ENCODE data around the gene MSH2.
"Not testable (repeated sequence)": the region's sequence is repeated elsewhere in the genome, so short reads cannot be mapped to it uniquely, and the experiment has no call there.

Gene MSH2

DNA sequence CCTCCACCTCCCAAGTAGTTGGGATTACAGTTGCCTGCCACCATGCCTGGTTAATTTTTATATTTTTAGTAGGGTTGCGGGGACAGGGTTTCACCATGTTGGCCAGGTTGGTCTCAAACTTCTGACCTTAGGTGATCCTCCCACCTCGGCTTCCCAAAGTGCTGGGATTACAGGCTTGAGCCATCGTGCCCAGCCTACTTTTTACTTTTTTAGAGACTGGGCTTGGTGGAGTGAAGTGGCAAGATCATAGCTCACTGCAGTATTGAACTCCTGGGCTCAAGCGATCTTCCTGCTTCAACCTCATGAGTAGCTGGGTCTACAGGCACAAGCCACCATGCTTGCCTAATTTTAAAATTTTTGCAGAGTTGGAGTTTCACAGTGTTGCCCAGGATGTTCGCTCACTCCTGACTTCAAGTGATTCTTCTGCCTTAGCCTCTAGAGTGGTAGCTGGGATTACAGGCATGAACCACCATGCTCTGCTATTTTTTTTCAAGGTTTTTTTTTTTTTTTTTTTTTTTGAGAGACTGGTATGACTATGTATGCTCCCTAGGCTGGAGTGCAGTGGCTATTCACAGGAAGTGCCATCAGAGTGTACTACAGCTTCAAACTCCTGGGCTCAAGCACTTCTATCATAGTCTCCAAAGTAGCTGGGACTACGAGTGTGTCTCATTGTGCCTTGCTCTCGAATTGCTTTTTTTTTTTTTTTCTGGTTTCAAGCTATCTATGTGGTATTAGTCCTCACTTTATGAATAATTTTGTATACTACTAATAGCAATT, 11.9 kb downstream of the MSH2 start:
- no peak for DNase-seq

DNA sequence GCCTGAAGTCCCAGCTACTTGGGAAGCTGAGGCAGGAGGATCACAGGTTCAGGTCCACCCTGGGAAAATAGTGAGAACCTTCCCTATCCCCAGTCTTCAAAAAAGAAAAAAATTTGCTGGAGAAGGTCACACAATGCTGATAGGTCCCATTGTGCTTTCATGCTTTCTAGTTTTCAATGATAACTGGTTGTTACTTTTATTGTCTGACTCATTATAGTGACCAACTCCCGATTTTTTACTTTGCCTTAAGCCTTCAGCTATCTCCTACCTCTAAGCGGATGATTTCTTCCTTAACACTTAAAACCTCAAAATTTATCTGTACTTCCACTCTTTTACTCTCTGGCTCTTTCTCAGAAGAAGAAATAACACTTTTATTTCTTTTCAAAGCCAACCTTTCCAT, 17.3 kb downstream of the MSH2 start:
- no peak for DNase-seq

DNA sequence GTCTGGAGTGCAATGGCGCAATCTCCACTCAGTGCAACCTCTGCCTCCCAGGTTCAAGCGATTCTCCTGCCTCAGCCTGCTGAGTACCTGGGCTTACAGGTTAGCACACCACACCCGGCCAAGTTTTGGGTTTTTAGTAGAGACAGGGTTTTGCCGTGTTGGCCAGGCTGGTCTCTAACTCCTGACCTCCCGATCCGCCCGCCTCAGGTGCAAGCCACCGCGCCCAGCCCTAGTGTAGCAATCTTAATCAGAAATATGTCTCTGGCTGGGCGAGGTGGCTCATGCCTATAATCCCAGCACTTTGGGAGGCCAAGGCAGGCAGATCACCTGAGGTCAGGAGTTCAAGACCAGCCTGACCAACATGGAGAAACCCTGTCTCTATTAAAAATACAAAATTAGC, 17.7 kb downstream of the MSH2 start:
- DNase-seq = not testable (repeated sequence)

DNA sequence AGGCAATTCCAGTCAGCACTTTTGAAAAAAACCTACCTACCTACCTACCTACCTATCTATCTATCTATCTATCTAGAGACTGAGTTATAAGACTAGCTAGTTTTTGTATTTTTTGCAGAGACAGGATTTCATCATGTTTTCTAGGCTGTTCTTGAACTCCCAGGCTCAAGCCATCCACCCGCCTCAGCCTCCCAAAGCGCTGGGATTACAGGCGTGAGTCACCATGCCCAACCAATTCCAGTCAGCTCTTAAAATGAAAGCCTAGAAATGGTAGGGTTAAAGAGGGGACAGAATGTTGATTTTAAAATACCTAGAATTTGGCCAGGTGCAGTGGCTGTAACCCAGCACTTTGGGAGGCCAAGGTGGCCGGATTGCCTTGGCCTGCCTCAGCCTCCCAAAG, 19.1 kb downstream of the MSH2 start:
- no peak for DNase-seq

DNA sequence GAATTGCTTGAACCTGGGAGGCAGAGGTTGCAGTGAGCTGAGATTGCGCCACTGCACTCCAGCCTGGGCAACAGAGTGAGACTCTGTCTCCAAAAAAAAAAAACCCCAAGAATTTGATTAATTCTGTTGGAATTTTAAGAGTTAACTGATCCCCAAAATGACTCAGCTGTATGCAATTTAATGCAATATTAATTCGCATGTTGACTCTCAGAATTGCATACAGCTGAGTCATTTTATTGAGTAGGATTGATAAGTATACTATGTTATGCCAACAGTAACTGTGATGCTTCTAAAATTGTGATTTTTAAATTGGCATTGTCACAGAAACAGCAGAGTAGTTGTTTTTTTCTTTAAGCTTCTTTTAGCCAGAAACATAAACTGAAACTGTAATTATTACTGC, 19.6 kb downstream of the MSH2 start:
- DNase-seq = no peak

DNA sequence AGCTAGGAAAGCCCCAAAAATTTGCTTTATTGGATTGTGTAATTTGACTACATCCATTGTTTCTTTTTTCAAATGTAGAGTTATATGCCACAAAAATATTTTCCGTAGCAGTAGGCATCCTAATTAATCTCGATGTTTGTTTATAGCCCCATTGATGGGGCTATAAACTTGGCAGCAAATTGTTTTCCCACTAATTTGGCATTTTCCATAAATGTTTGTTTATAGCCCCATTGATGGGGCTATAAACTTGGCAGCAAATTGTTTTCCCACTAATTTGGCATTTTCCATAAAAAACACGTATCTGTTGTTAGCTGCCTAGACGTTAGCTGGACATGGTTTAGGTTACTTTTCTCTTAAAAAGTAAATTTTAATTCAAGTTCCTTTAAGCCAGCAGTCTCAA, 23.8 kb downstream of the MSH2 start:
- no peak for DNase-seq

DNA sequence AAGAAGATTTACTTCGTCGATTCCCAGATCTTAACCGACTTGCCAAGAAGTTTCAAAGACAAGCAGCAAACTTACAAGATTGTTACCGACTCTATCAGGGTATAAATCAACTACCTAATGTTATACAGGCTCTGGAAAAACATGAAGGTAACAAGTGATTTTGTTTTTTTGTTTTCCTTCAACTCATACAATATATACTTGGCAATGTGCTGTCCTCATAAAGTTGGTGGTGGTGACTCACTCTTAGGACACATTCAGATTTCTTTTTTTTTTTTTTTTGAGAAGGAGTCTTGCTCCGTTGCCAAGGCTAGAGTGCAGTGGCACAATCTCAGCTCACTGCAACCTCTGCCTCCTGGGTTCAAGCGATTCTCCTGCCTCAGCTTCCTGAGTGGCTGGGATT, 26.8 kb downstream of the MSH2 start:
- DNase-seq = no peak

DNA sequence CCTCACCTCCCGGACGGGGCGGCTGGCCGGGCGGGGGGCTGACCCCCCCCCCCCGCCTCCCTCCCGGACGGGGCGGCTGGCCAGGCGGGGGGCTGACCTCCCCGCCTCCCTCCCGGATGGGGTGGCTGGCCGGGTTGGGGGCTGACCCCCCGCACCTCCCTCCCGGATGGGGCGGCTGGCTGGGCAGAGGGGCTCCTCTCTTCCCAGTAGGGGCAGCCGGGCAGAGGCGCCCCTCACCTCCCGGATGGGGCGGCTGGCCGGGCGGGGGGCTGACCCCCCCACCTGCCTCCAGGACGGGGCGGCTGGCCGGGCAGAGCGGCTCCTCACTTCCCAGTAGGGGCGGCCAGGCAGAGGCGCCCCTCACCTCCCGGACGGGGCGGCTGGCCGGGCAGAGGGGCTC, 30.1 kb downstream of the MSH2 start:
- DNase-seq = not testable (repeated sequence)

DNA sequence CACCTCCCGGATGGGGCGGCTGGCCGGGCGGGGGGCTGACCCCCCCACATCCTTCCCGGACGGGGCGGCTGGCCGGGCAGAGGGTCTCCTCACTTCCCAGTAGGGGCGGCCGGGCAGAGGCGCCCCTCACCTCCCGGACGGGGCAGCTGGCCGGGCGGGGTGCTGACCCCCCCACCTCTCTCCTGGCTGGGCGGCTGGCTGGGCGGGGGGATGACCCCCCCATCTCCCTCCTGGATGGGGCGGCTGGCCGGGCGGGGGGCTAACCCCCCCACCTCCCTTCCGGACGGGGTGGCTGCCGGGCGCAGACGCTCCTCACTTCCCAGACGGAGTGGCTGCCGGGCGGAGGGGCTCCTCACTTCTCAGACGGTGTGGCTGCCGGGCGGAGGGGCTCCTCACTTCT, 30.5 kb downstream of the MSH2 start:
- DNase-seq = not testable (repeated sequence)

DNA sequence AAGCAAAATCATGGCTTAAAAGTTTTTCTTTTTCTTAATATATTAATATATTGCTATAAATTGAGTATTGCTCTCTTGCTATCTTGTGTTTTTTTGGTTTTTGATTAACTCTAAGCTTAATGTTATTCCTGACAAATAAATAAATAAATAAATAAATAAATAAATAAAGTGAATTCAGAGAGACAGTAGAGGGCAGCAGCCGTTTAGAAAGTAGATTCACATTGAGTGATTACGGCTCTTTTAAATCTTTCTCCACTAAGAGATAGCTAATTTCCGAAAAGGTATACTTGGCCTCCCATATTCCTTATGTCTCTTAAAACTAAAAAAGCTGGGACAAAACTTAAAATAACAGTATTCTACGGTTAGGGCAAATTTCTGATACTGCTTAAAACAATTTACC, 34.3 kb downstream of the MSH2 start:
- peak; percentile 14 for DNase-seq

DNA sequence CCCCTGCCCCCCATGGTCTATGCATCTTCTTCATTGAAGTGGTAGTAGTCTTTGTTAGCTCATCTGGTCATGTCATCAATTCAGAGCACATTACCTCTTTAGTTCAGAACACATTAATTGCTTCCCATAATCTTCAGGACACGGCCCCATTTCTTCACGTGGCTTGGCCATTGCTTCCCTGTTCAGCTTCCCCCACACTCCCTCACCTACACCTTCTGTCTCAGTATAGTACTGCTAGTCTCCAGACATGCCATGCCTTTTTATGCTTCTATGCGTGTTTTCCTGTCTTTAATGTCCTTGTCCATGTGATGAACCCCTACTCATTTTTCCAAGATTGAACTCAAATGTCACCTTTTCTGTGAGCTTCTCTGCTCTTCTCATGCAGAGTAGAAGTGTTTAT, 35.1 kb downstream of the MSH2 start:
- no peak for DNase-seq

DNA sequence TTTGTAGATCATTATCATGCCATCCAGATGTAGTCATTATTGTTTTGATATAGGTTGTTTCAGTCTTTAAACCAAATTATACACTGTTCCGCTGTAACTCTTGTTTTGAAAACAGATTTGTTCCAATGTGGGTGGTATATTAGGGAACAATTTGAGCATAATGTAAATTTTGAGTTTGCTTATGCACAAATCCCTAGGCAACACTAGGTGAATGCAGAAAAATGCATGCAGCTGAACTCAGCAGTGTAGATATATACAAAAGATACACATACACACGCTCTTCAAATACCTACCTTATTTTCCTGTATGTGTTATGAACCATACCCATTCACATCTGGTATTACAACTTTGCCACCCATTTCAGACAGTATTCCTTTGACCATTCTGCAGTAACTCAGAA, 35.8 kb downstream of the MSH2 start:
- DNase-seq = no peak

DNA sequence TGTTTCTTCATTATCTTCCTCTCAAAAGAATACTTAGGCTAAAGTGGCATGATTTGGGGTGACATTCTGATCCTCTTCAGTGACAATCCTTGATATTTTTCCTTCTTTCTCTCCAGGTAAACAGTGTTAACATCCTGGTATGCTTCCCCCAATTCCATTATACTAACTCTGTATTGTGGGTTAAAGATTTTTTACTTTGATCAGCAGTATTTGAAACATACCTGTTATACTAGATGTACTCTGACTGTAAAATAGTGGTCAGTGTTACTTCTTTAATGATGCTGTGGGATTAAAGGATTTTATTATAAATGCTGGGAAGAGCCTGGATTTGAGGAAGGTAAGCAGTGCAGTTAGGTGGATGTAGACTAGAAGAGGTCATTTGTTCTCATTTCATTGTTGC, 48.8 kb downstream of the MSH2 start:
- DNase-seq = no peak

DNA sequence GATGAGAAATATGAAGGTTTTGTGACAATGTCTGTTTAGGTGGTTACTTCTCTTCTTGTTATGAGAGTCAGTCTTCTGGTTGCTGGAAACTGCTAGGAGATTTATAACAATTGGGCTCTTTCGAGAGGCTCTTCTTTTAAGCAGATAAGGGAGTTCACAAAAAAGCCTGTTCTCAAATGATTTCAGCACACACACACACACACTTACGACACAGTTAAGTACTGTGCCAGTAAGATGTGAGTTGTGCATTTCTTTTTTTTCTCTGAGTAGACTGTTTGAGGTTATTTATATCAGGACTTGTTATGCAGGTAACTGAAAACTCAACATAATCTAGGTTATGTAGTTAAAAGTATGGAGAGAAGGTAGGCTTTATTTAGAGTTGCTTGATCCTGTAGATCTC, 49.8 kb downstream of the MSH2 start:
- DNase-seq = no peak

DNA sequence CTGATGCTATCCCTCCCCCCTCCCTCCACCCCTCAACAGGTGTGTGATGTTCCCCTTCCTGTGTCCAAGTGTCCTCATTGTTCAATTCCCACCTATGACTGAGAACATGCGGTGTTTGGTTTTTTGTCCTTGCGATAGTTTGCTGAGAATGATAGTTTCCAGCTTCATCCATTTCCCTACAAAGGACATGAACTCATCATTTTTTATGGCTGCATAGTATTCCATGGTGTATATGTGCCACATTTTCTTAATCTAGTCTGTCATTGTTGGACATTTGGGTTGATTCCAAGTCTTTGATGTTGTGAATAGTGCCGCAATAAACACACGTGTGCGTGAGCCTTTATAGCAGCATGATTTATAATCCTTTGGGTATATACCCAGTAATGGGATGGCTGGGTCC, 51.9 kb downstream of the MSH2 start:
- not testable (repeated sequence) for DNase-seq

DNA sequence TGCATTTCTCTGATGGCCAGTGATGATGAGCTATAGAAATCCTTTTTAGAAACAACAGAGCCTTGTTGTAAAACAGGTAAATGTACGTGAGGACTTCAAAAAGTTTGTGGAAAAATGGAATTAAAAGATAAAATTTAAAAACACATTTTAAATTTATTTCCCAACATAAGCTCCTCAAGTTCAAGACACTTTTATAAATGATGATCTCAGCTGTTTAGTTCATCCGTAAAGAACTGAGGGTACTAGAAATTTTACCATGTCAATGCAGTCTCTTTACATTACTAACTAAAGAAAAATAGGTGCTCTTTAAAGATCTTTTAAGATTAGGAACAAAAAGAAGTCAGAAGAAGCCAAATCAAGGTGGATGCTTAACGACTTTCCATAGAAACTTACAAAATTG, 52.5 kb downstream of the MSH2 start:
- no peak for DNase-seq

DNA sequence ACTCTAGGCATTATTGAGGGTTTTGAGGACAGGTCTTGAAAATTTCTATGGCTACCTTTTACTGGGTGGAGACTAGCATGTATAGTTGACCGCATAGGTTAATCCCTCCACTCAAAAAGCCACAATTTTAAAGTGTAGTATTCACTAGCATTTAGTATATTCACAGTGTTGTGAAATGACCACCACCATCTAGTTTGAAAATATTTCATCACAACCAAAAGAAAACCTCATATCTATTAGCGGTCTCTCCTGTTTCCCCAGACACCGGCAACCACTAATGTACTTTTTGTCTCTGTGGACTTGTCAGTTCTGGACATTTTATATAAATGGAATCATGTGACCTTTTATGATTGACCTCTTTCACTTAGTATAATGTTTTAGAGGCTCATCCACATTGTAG, 53.9 kb downstream of the MSH2 start:
- DNase-seq = no peak

DNA sequence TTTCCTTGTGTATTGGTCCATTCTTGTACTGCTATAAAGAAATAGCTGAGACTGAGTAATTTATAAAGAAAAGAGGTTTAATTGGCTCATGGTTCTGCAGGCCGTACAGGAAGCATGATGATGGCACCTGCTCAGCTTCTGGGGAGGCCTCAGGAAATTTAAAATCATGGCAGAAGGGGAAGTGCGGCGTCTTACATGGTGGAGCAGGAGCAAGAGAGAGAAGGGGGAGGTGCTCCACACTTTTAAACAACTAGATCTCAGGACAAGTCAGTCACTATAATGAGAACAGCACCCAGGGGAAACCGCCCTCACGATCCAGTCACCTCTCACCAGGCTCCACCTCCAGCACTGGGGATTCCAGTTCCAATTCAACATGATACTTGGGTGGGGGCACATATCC, 54.3 kb downstream of the MSH2 start:
- DNase-seq = no peak

DNA sequence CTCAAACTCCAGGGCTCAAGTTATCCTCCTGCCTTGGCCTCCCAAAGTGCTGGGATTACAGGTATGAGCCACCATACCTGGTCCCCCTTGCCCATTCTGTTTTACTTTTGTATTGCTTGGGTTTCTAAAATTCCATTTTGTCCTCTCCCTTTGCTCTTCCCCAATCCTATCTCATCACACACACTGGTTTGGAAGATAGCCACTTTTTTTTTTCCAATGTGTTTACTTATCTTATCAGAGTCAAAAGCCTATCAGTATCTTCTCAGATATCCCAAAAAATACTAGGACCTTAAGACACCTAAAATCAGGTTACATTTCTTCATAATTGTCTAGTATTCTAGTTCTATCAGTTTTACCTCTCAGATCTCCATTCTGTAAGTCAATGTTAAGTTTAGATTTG, 56.1 kb downstream of the MSH2 start:
- no peak for DNase-seq

DNA sequence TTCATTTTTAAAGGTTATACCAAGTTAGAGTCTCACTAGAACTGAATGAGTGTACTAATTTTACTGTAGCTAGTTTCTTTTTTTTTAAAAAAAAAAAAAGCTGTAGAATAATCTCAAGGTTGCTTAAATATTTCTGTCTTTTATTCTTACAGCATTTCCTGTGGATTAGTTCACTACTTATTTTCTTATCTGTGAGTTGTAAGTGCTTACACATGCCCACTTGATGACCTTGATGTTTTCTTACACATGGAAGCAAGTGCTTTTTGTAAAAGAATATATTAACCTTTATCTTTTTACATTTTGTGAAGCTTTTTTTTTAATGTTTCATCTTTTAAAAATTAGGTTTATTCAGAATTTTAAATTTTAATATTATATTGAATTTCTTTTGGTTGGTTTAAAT, 57.8 kb downstream of the MSH2 start:
- DNase-seq = no peak

DNA sequence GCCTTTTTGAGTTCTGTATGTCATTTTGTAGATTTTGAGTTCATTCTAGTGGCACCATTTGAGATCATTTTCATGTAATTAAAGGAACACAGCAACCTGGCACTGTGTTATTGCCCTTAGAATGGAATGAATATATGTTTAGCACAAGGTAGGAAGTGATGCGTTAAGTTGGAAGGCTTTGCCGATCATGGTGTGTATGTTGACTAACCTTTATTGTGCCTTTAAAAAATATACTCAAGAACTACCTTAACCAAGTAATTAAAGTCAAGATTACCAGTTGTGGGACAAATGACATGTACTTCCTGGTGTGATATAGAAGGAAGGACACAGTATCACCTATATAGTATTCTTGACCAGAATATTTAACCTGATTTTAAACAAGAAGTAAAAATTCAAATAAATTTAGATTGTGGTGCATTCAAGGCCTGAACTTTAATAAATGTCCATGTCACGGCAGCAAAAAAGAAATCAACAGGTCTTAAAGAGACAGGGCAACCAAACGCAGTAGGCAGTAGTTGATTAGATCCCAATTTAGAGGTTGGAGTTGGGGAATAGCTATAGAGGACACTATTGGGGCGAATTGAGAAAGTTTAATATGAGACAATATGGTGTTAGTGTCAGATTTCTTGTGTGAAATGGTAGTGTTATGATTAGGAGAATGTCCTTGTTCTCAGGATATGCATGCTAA, 68.6 kb downstream of the MSH2 start:
- no peak for DNase-seq

DNA sequence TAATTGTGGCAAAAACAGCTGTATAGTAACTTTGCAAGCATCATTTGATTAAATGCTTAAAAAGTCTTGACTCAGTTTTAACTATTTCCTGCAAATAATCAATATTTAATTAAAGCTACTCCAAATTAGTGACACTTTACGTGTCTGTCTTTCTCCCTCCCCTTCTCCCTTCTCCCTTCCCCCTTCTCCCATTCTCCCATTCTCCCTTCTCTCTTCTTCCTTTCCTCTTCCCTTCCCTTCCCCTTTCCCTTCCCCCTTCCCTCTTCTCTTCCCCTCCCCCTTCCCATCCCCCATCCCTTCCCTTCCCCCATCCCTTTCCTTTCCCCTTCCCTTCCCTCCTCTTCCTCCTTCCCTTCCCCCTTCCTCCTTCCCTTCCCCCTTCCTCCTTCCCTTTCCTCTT, 76.9 kb downstream of the MSH2 start:
- no peak for DNase-seq

DNA sequence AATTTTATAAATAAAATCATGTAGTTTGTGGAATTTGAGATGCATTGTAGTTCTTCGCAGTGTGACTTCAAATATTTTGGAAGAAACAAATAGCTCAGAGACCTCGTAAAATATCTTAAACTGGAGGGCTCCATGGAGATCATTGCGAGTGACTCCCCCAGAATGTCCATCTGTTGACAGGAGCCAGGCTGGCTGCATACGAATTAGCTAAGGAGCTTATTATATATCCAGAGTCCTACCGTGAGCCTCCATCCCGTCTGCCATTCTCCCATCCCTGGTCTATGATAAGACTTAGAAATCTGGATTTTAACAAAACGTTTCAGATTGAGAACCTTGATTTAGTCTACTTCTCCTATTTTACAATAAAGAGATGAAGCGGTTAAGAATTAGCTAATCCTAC, 80.2 kb downstream of the MSH2 start:
- DNase-seq = no peak

DNA sequence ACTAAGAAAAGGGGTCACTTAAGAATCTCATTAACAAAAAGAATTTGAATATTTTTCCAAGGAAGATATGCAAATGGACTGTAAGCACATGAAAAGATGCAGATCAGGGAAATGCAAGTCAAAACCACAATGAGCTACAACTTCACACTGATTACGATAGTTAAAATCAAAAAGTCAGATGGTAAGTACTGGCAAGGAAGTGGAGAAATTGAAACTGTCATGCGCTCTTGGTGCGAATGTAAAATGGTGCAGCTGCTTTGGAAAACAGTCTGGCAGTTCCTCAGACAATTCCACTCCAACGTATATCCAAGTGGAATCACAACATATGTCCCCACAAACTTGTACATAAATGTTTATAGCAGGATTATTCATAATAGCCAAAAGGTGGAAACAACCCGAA, 81.4 kb downstream of the MSH2 start:
- DNase-seq = no peak

DNA sequence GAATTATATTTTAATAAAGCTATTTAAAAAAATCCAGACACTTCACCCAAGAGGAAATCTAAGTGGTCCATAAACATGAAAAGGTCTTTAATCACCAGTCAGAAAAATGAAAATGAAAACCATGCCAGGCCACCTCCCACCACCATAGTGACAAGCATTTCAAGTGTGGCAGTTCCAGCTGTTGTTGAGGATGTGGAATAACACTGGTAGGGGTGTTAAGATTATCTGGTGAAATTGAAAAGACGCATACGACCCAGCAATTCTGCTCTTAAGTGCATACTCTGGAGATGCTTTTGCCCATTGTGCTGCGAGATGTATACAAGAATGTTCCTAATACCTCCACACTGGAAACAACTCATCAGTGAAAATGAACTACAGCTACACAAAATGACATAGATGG, 82.2 kb downstream of the MSH2 start:
- no peak for DNase-seq
